AG10803 (cell line): Measurements from ENCODE around the gene LMBR1.
"Not testable (repeated sequence)": the region's sequence is repeated elsewhere in the genome, so short reads cannot be mapped to it uniquely, and the experiment has no call there.

Source experiments
- DNase-seq: peaks from one replicate; pipeline ENCODE4 v3.0.0; 2010; ENCODE audit warnings: low read depth
- H3K4me3 ChIP-seq: 2 replicates; pipeline ENCODE4 v1.5.1; 2011; ENCODE audit warnings: mild to moderate bottlenecking, low read length, control low read depth
- TF ChIP-seq, protein P1 (sequence below): conservative IDR thresholded peaks from 2 replicates; pipeline ENCODE4 v1.5.1; 2011; ENCODE audit warnings: mild to moderate bottlenecking, low read length, control low read depth, inconsistent platforms

The LMBR1 gene

DNA sequence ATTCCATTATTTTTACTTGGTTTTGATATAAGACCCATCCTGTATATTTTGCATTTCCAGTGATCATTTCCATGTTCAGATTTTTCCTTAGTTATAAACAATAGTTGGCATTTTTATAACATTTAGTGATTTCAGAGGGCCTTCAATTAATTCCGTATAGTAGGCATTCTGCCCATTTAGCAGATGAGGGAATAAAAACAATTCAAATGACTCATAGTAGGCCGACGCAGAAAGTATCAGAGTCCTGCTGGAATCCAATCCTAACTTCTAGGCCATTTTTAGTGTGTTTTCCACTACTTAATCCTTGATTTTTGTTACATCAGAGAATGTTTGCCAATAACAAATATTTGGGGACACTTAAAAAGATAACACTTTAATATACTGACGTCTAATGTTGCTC, 237.0 kb downstream of the LMBR1 start:
- TF ChIP-seq, protein P1, sequence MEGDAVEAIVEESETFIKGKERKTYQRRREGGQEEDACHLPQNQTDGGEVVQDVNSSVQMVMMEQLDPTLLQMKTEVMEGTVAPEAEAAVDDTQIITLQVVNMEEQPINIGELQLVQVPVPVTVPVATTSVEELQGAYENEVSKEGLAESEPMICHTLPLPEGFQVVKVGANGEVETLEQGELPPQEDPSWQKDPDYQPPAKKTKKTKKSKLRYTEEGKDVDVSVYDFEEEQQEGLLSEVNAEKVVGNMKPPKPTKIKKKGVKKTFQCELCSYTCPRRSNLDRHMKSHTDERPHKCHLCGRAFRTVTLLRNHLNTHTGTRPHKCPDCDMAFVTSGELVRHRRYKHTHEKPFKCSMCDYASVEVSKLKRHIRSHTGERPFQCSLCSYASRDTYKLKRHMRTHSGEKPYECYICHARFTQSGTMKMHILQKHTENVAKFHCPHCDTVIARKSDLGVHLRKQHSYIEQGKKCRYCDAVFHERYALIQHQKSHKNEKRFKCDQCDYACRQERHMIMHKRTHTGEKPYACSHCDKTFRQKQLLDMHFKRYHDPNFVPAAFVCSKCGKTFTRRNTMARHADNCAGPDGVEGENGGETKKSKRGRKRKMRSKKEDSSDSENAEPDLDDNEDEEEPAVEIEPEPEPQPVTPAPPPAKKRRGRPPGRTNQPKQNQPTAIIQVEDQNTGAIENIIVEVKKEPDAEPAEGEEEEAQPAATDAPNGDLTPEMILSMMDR, result no peak
- no peak for DNase-seq
- H3K4me3 ChIP-seq, result no peak overlapping the region

DNA sequence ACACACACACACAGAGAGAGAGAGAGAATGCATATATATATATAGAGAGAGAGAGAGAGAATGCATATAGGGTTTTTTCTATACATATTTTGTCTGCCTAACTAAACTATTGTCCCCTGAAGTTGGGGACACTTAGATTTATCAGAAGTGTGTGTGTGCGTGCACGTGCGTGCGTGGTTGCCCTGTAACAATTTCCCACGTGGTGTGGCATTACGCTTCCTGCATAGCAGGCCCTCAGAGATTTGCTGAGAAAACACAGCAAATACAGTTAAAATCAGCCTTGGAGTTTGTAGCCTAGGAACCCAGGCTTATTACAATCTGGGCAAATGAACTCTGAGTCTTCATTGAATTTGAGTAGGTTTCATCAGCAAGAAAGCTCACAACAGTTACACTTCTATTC, 237.7 kb downstream of the LMBR1 start:
- no peak for DNase-seq
- H3K4me3 ChIP-seq, result no peak overlapping the region
- TF ChIP-seq, protein P1, result no peak

DNA sequence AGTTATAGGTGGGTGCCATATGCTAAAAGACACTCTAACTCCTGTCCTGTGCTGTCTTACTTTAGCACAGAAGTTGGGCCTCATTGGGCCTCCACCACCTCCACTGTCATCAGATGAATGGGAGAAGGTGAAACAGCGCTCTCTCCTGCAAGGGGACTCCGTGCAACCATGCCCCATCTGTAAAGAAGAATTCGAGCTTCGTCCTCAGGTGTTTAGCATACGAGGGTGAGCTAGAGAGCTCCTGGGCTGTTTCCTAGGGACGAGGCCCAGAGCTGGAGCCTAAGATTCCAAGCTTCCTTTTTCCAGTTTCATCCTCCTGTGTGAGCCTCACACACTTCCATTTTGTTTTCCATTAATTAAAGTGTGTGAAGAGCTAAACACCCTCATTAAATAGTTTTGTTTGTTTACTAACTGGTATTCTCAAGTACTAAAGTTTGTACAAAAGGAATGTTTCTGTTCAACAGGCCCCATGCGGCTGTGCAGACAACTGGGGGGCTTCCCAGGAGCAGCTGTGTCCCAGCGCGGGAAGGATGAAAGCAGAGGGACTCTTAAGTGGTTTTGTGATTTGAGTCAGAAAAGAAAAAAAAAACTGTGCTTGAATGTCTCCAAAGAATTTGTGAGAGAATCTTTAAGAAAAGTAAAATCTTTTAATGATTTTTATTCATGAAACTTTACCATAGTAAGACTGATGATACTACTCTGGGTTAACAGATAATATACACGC, 238.3 kb downstream of the LMBR1 start:
- no peak for DNase-seq
- H3K4me3 ChIP-seq, result no peak overlapping the region
- TF ChIP-seq, protein P1, result no peak

DNA sequence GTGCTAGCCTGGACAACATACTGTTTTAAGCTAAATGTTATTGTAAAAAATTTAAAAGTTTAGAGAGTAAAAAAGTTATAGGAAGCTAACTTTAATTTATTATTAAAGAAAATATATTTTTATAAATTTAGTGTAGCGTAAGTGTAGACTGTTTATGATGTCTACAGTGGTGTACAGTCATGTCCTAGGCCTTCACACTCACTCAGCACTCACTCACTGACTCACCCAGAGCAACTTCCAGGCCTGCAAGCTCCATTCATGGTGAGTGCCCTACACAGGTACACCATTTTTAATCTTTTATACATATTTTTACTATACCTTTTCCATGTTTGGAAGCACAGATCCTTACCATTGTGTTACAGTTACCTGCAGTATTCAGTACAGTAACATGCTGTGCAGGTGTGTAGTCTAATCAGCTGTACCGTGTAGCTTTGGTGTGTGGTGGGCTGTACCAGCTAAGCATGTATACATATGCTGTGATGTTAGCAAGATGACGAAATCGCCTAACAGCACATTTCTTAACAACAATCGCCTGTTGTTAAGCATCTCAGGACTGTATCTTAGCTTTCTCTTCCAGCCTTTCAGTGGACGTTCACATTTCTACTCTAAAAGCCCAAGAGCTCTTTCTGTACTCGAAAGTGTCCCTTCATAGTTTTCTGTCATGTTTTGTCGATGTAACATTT, 240.0 kb downstream of the LMBR1 start:
- DNase-seq, result no peak
- TF ChIP-seq, protein P1, result no peak
- no peak overlapping the region for H3K4me3 ChIP-seq

DNA sequence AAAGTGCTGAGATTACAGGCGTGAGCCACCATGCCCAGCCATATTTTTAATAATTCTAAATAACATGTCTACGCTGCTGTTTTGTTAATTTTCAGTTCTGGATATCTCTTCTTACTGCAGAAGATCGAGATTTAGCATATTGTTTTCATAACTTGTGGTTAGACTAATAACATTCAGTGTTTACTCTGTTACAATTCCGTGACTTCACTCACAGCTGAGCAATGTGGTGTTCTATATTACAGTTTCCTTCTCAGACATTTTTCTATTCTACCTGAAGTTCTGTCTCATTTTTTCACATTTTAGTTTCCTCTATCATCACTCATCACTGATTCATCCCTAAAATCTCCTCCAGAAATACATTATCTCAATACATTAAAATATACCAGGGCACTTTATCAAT, 241.5 kb downstream of the LMBR1 start:
- DNase-seq, result peak; percentile 35
- H3K4me3 ChIP-seq, result no peak overlapping the region
- TF ChIP-seq, protein P1, result no peak

DNA sequence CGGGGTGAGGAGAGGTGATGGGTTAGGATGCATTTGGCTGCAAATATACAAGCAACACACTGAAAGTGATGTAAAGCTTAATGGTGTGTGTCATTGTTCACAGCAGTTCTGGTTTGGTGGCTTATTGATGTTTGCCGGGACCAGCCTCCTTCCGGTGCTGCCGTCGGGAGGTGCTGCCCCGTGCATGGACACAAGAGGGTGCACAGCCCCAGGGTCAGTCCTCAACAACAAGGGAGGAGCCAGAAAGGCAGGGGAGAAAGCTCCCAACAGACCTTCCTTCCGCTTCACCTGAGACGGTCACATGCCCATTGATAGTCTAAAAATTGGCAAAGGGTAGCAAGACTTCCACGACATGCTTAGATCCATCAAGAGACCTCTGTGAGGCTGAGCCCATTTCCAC, 242.9 kb downstream of the LMBR1 start:
- TF ChIP-seq, protein P1, result peak; percentile 40
- no peak overlapping the region for H3K4me3 ChIP-seq
- no peak for DNase-seq

DNA sequence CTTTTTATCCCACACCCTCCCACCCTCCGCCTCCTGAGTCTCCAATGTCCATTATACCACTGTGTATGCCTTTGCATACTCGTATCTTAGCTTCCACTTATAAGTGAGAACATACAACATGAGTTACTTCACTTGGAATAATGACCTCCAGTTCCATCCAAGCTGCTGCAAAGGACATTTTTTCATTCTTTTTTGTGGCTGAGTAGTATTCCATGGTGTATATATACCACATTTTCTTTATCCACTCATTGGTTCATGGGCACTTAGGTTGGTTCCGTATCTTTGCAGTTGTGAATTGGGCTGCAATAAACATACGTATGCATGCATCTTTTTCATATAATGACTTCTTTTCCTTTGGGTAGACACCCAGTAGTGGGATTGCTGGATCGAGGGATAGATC, 245.7 kb downstream of the LMBR1 start:
- not testable (repeated sequence) for DNase-seq, H3K4me3 ChIP-seq
